Right atrium auricular region (tissue), 2 donors: ENCODE measurements around the gene SETBP1. TPM values are rescaled to one million over a fixed set of nuclear protein-coding genes. Genes with fewer than 3 reads are reported as not detected.

Experiments used
- DNase-seq: peaks from one replicate; pipeline ENCODE4 v3.0.0-alpha.2; 2019; ENCODE audit warnings: low spot score
- H3K27ac ChIP-seq, 2 donors: fragments of 200-600 bp; sonication (generic); 1 replicate in 1 of 2; 2 replicates in 1 of 2; pipeline ENCODE4 v1.5.1; 2016 to 2019
- H3K27me3 ChIP-seq, 2 donors: fragments of 200-600 bp; sonication (generic); one replicate each; pipeline versions ENCODE4 v1.5.1 to v1.6.0; 2017 to 2019
- H3K36me3 ChIP-seq: fragments of 200-600 bp; sonication (generic); one replicate; pipeline ENCODE4 v1.5.1; 2016
- H3K4me1 ChIP-seq, 2 donors: fragments of 200-600 bp; sonication (generic); one replicate each; pipeline versions ENCODE4 v1.5.1 to v1.6.0; 2017 to 2019
- H3K4me3 ChIP-seq, 2 donors: fragments of 200-600 bp; sonication (generic); 1 replicate in 1 of 2; 2 replicates in 1 of 2; pipeline ENCODE4 v1.5.1; 2017 to 2019; ENCODE audit warnings: mild to moderate bottlenecking in 1 of 2, moderate library complexity in 1 of 2
- H3K9me3 ChIP-seq, 2 donors: fragments of 200-600 bp; sonication (generic); one replicate each; pipeline ENCODE4 v1.5.1; 2019
- microRNA-seq, 2 donors: library from miRNA; unstranded; fragments of <30 nt; microRNA quantifications; one replicate each; pipeline ENCODE4, GENCODE V29; 2016 to 2017; ENCODE audit warnings: borderline number of aligned reads in 2 of 2, borderline replicate concordance in 1 of 2
- total RNA-seq, 2 donors: library from RNA; depleted of rRNA; stranded (reverse); fragments of >200 nt; gene quantifications; one replicate each; pipeline ENCODE4 v1.1.0, GENCODE V29; 2016
- TF ChIP-seq, protein P1 (sequence below), 2 donors: fragments of 200-600 bp; sonication (generic); IDR thresholded peaks; one replicate each; pipeline ENCODE4 v1.5.1; 2019; ENCODE audit warnings: antibody characterized with exemption in 2 of 2

SETBP1 gene
- total RNA-seq, 2 donors from 2014 or later: 7.8 to 13.4 TPM

GRCh38 chr18:45116116-45116515 lies 435.4 kb downstream of the SETBP1 start:
- Histone ChIP-seq H3K36me3 (no peaks in the 10 kb centered on the region), H3K4me3 (no peak overlapping the region), H3K27ac (no peak overlapping the region), H3K4me1 (no peaks in the 10 kb centered on the region), H3K27me3 (no peaks in the 10 kb centered on the region), H3K9me3 (peaks cover 0 to 5% of the 10 kb centered on the region in 2 donors)
- DNase-seq: no peak
- TF ChIP-seq, protein P1, sequence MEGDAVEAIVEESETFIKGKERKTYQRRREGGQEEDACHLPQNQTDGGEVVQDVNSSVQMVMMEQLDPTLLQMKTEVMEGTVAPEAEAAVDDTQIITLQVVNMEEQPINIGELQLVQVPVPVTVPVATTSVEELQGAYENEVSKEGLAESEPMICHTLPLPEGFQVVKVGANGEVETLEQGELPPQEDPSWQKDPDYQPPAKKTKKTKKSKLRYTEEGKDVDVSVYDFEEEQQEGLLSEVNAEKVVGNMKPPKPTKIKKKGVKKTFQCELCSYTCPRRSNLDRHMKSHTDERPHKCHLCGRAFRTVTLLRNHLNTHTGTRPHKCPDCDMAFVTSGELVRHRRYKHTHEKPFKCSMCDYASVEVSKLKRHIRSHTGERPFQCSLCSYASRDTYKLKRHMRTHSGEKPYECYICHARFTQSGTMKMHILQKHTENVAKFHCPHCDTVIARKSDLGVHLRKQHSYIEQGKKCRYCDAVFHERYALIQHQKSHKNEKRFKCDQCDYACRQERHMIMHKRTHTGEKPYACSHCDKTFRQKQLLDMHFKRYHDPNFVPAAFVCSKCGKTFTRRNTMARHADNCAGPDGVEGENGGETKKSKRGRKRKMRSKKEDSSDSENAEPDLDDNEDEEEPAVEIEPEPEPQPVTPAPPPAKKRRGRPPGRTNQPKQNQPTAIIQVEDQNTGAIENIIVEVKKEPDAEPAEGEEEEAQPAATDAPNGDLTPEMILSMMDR (IDR thresholded peaks at IDR 0.05): no peak

Small RNA genes within 50 kb of the gene (microRNA-seq; reads per million reads assigned to microRNA genes)
- 0 reads per million in 2 donors for gene MIR4319
